Heart left ventricle (tissue), 13 donors: ENCODE measurements around the gene TMEFF2.

Source experiments
- POLR2A ChIP-seq, 2 donors: fragments of 450-650 bp; IDR thresholded peaks; one replicate each; pipeline ENCODE4 v1.6.1; 2017; ENCODE audit warnings: antibody characterized with exemption in 2 of 2, mild to moderate bottlenecking in 2 of 2, moderate library complexity in 2 of 2
- TF ChIP-seq, protein P1 (sequence below), 12 donors: fragments of 200-600 bp; sonication (generic) in 4 of 12; IDR thresholded peaks; one replicate each; pipeline versions ENCODE4 v1.5.0 to v1.8.0; 2018 to 2022; ENCODE audit warnings: antibody characterized with exemption in 12 of 12, mild to moderate bottlenecking in 5 of 12
- donor health status: ischemic (EF 13 %, LVEDD 7.1; RV severe dilation, severe dysfunction).
- donor health status: DM: no; HTN: yes; CAD: no.
- donor health status: DM: no; HTN: no; CAD: no.
- donor health status: ischemic (EF 25% LVEDD 6.9; RV normal size, moderate dysfunction).
- donor health status: ischemic (EF 25% LVEDD 5.7; RV mildly dilated, moderate dysfunction).
- donor health status: ischemic (EF 35%, LVEDD 5.7; RV mildly dilated, moderate dysfunction).
- donor health status: nonischemic (EF 11% LVEDD 7.7; RV severe dilation, severe dysfunction).
- donor health status: DM: yes; HTN: yes; CAD: no.
- donor health status: PGD.
- donor health status: ischemic (EF 29% LVEDD 5.4; RV normal size, mild dysfunction).
- donor health status: nonischemic (EF 23%, LVEDD 6.1; RV moderate dilation, normal function).

DNA sequence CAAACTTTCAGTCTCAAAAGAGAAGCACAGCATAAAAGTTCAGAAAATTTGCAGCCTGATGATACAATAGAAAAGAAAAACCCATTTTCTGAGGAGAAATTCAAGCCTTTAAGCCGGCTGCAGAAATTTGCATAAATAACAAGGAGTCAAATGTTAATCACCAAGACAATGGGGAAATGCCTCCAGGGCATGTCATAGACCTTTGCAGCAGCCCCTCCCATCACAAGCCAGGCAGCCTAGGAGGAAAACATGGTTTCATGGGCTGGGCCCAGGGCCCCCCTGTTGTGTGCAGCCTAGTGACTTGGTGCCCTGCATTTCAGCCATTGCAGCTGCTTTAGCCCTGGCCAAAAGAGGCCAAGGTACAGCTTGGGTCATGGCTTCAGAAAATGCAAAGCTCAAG is 293.7 kb downstream of the TMEFF2 start:
- TF ChIP-seq, protein P1, sequence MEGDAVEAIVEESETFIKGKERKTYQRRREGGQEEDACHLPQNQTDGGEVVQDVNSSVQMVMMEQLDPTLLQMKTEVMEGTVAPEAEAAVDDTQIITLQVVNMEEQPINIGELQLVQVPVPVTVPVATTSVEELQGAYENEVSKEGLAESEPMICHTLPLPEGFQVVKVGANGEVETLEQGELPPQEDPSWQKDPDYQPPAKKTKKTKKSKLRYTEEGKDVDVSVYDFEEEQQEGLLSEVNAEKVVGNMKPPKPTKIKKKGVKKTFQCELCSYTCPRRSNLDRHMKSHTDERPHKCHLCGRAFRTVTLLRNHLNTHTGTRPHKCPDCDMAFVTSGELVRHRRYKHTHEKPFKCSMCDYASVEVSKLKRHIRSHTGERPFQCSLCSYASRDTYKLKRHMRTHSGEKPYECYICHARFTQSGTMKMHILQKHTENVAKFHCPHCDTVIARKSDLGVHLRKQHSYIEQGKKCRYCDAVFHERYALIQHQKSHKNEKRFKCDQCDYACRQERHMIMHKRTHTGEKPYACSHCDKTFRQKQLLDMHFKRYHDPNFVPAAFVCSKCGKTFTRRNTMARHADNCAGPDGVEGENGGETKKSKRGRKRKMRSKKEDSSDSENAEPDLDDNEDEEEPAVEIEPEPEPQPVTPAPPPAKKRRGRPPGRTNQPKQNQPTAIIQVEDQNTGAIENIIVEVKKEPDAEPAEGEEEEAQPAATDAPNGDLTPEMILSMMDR (IDR thresholded peaks at IDR 0.05) = no peak
- TF ChIP-seq POLR2A (IDR thresholded peaks at IDR 0.05) = no peak
